Measurements from ENCODE around the gene SSRP1. TPM values are rescaled to one million over a fixed set of nuclear protein-coding genes. Genes with fewer than 3 reads are reported as not detected.

The SSRP1 gene
- total and polyA plus RNA-seq, 2 experiments from 2014 or later = 205 to 216 TPM

- TF ChIP-seq ZNF462 (CRISPR knock-in tag; IDR thresholded peaks at IDR 0.05) (no peak), EZH2phosphoT487 (IDR thresholded peaks at IDR 0.05; ENCODE audit: unreplicated experiment) (no peak), ETS1 (IDR thresholded peaks at IDR 0.05) (no peak), ZNF114 (CRISPR knock-in tag; IDR thresholded peaks at IDR 0.05) (no peak), STAT1 (IDR thresholded peaks at IDR 0.05; ENCODE audit: unreplicated experiment) (no peak), CREB1 (CRISPR knock-in tag; IDR thresholded peaks at IDR 0.05; ENCODE audit: low read depth) (no peak)
Measured at GRCh38 chr11:57322256-57323166, 13.2 kb downstream of the SSRP1 start (continued).
